ENCODE data around the gene OR52E6.

The OR52E6 gene

DNA sequence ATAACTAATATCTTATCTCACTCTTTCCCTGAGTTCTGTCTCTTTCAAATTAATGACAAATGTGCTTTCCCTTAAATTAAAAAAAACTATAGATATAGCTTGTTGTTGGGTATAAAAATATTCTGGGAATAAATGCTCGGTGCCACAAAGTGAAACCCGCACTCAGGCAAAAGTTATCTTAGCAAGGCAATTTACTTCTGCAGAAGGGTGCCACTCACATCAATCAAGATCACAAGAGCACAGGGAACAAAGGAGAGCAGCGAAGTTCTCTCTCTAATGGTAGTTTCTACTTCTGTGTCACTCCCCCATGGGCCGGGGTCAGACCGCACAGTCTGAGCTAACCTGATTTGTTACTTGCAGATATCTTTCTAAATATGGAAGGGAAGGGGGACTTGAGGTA lies 37.7 kb downstream of the OR52E6 start:
- DNase-seq (ENCODE audit: low read depth, low spot score), result no peak

DNA sequence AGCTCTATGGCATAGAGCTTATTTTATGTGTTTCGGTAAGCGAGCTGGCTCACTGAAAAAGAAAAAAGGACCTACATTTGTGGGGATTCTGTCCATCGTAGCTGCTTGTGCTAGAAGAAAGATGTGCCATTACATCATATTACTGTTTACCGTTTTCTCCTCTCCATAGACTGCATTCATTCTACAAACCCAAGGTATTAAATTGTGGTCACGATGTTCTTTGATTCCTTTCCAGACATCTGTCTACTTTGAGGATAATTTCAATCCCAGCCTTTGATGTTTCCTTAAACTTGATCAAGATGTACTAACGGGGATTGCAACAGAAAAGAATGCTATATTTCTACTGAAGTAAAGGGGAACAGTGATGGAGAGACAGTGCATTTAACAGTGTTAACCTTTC lies 45.2 kb downstream of the OR52E6 start:
- no peak for DNase-seq (ENCODE audit: low read depth, low spot score)

DNA sequence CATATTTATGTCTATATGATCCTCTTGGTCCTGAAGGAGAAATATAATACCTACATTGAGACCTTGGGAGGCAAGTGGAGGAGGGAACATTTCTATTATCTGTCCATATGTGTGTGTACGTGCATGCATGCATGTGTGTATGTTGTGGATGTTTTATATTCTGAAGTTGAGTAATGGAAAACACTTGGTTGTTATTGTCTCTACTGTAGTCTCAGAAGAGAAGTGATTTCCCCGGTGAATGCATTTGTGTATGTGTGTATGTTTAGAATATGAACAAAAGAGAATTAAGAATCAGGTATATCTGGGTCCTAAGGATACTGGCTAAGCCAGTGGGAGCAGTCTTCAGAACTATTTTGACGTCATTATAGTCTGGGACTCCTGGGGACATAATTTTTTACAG lies 50.5 kb downstream of the OR52E6 start, which contains the start of gene OR52N1:
Gene OR52N1 (minus strand): TSS at position 101 of the 400 bp plus-strand sequence. CDS start 2,449 bp downstream, outside the sequence.
- DNase-seq (ENCODE audit: low read depth, low spot score), result no peak
